ENCODE results near the gene ARPIN. TPM values are rescaled to one million over a fixed set of nuclear protein-coding genes. Genes with fewer than 3 reads are reported as not detected.

ARPIN gene
- total RNA-seq, 1 donor from 2014 or later: 9.0 TPM

DNA sequence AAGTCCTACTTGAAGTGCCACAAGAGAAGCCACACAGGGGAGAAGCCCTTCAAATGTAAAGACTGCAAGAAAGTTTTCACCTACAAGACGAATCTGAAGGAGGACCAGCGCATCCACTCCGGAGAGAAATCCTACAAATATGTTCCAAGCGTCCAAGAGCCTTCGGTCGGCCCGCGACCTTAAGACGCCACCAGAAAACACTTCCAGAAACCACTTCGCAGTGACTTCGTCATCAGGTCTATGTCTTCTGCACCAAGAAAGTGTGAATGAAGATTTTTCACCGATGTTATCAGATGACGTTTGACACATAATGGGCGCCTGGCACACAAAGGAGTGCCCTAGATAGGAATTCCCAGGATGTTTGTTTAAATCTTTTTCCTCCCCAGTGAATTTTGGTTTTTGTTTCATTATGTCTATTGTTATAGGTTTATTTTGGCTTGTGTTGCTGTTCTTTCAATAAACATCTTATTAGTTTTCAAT, 24.1 kb upstream of the ARPIN start:
- TF ChIP-seq, protein P1, sequence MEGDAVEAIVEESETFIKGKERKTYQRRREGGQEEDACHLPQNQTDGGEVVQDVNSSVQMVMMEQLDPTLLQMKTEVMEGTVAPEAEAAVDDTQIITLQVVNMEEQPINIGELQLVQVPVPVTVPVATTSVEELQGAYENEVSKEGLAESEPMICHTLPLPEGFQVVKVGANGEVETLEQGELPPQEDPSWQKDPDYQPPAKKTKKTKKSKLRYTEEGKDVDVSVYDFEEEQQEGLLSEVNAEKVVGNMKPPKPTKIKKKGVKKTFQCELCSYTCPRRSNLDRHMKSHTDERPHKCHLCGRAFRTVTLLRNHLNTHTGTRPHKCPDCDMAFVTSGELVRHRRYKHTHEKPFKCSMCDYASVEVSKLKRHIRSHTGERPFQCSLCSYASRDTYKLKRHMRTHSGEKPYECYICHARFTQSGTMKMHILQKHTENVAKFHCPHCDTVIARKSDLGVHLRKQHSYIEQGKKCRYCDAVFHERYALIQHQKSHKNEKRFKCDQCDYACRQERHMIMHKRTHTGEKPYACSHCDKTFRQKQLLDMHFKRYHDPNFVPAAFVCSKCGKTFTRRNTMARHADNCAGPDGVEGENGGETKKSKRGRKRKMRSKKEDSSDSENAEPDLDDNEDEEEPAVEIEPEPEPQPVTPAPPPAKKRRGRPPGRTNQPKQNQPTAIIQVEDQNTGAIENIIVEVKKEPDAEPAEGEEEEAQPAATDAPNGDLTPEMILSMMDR (IDR thresholded peaks at IDR 0.05; ENCODE audit: partially characterized antibody, unreplicated experiment): no peak
- Mint-ChIP-seq H3K4me3 (ENCODE audit: unreplicated experiment) (no peak overlapping the region), H3K4me1 (ENCODE audit: low read depth, unreplicated experiment) (no peaks in the 10 kb centered on the region)

DNA sequence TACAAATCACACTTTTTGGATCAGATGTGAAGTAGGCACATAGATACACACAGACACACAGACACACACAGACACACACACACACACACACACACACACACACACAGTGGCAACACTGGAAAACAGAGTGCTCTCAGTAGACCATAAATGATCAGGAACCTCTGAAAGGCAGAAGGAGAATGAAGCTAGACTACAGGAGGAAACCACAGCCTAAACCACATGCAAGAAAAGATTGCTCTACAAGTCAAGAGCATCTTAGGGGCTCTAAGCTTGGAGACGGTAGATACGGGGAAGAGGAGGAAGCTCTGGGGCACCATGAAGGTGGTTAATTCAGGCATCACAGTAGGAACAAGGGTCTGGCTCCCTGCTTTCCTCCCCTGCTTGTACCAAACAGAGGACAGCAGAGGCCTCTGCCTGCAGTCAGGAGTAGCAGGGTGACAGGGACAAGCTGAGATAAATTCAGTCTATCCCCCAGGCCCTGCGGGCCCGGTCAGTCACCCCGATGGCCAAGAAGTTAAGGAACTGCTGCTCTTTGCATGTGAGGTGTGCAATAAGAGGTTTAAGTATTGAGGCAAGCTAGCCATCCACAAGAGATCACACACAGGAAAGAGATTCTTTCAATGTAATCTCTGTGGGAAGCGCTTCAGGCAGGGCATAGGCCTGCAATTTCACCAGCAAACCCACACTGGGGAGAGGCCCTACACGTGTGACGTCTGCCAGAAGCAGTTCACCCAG, 23.5 kb upstream of the ARPIN start:
- H3K27me3 Mint-ChIP-seq (ENCODE audit: unreplicated experiment): no peaks in the 10 kb centered on the region
- TF ChIP-seq, protein P1 (IDR thresholded peaks at IDR 0.05; ENCODE audit: partially characterized antibody, unreplicated experiment): no peak

More for the DNA sequence above, 24.1 kb upstream of the ARPIN start:
- Mint-ChIP-seq H3K36me3 (ENCODE audit: unreplicated experiment) (no peaks in the 10 kb centered on the region), H3K9me3 (ENCODE audit: unreplicated experiment) (no peaks in the 10 kb centered on the region), H3K27me3 (ENCODE audit: unreplicated experiment) (no peaks in the 10 kb centered on the region), H3K27ac (ENCODE audit: unreplicated experiment) (no peak overlapping the region)
- no peak for DNase-seq

DNA sequence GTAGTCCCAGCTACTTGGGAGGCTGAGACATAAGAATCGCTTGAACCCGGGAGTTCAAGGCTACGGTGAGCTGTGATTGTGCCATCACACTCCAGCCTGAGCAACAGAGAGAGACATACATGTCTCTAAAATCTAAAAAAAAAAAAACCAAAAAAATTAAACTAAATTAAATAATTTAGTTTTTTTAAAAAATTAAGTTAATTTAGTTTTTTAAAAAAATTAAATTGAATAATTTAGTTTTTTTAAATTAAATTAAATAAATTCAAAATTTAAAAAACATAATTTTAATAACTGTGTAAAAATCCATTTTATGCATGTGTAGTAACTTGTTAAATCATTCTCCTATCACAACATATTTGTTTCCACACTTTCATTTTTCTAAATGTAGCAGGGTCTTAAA, 20.1 kb upstream of the ARPIN start:
- no peak overlapping the region for H3K4me3 Mint-ChIP-seq (ENCODE audit: unreplicated experiment)
- no peaks in the 10 kb centered on the region for H3K27me3 Mint-ChIP-seq (ENCODE audit: unreplicated experiment)

More for the DNA sequence above, 23.5 kb upstream of the ARPIN start:
- no peak for DNase-seq
- no peaks in the 10 kb centered on the region for H3K9me3 Mint-ChIP-seq (ENCODE audit: unreplicated experiment)
- H3K36me3 Mint-ChIP-seq (ENCODE audit: unreplicated experiment): no peaks in the 10 kb centered on the region
- no peak overlapping the region for H3K27ac Mint-ChIP-seq (ENCODE audit: unreplicated experiment)
- H3K4me3 Mint-ChIP-seq (ENCODE audit: unreplicated experiment): no peak overlapping the region
- no peaks in the 10 kb centered on the region for H3K4me1 Mint-ChIP-seq (ENCODE audit: low read depth, unreplicated experiment)

DNA sequence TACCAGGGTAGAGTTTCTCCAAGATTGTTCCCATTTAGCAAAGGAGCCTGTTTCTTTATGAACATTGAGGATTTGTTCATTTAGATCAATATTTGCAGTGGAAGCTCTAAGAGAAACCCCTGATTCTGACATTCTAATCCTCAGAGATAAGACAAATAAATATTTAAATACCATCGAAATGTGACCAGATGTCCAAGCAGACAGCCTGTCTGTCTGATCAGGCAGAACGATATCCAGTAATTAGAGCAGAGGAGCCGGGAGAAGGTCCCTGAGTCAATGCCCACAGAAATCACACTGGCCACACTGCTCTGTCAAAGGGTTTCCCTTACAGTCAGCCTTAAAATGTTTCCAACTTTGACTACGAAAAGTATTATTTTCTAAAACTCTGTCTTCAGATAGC, 15.7 kb upstream of the ARPIN start:
- H3K4me1 Mint-ChIP-seq (ENCODE audit: low read depth, unreplicated experiment): no peaks in the 10 kb centered on the region
- no peaks in the 10 kb centered on the region for H3K36me3 Mint-ChIP-seq (ENCODE audit: unreplicated experiment)
- no peak overlapping the region for H3K4me3 Mint-ChIP-seq (ENCODE audit: unreplicated experiment)
- DNase-seq: no peak
- H3K27ac Mint-ChIP-seq (ENCODE audit: unreplicated experiment): no peak overlapping the region
- no peaks in the 10 kb centered on the region for H3K27me3 Mint-ChIP-seq (ENCODE audit: unreplicated experiment)
- TF ChIP-seq, protein P1 (IDR thresholded peaks at IDR 0.05; ENCODE audit: partially characterized antibody, unreplicated experiment): no peak
- no peaks in the 10 kb centered on the region for H3K9me3 Mint-ChIP-seq (ENCODE audit: unreplicated experiment)

More for the DNA sequence above, 20.1 kb upstream of the ARPIN start:
- Mint-ChIP-seq H3K36me3 (ENCODE audit: unreplicated experiment) (no peaks in the 10 kb centered on the region), H3K9me3 (ENCODE audit: unreplicated experiment) (no peaks in the 10 kb centered on the region), H3K27ac (ENCODE audit: unreplicated experiment) (no peak overlapping the region), H3K4me1 (ENCODE audit: low read depth, unreplicated experiment) (no peaks in the 10 kb centered on the region)
- DNase-seq: no peak
- TF ChIP-seq, protein P1 (IDR thresholded peaks at IDR 0.05; ENCODE audit: partially characterized antibody, unreplicated experiment): no peak

DNA sequence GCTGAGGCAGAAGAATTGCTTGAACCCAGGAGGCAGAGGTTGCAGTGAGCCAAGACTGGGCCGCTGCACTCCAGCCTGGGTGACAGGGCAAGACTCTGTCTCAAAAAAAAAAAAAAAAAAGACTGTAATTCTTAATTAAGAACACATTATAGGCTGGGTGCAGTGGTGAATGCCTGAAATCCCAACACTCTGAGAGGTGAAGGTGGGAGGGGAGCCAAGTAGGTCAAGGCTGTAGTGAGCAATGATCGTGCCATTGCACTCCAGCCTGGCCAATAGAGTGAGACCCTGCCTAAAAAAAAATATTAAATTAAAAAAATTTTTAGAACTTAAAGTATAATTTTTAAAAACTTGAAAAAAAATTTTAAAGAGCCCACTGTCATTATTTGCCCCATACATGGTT, 13.4 kb upstream of the ARPIN start:
- TF ChIP-seq, protein P1 (IDR thresholded peaks at IDR 0.05; ENCODE audit: partially characterized antibody, unreplicated experiment): no peak
- DNase-seq: no peak
- Mint-ChIP-seq H3K27me3 (ENCODE audit: unreplicated experiment) (no peaks in the 10 kb centered on the region), H3K36me3 (ENCODE audit: unreplicated experiment) (no peaks in the 10 kb centered on the region), H3K4me1 (ENCODE audit: low read depth, unreplicated experiment) (no peaks in the 10 kb centered on the region), H3K27ac (ENCODE audit: unreplicated experiment) (no peak overlapping the region), H3K9me3 (ENCODE audit: unreplicated experiment) (no peaks in the 10 kb centered on the region), H3K4me3 (ENCODE audit: unreplicated experiment) (no peak overlapping the region)

Data from glutamatergic neuron (in vitro differentiated cells).